ENCODE measurements around the gene CCDC183. TPM values are rescaled to one million over a fixed set of nuclear protein-coding genes. Genes with fewer than 3 reads are reported as not detected.
A peak's percentile ranks its signal among the peaks of the same experiment; 100 is the strongest.

CCDC183 gene
- total RNA-seq, 2 donors from 2014 or later = 3.3 to 14.5 TPM

GRCh38 chr9:136773386-136774044 lies 22.6 kb upstream of the CCDC183 start:
- ATAC-seq (peak; percentile 50), DNase-seq (no peak)
- no peak overlapping the region for H3K4me3 ChIP-seq
- intact Hi-C loops (cut with DNase I) = no loop called here
- TF ChIP-seq POLR2A (IDR thresholded peaks at IDR 0.05) = no peak
- TF ChIP-seq CTCF (IDR thresholded peaks at IDR 0.05) = no peak
- no peak overlapping the region for H3K27ac ChIP-seq
- no peaks in the 10 kb centered on the region for H3K27me3 ChIP-seq
- WGBS, 2 donors = 70 to 72% methylated on average over 3 to 4 of the region's 7 CpGs
- no peaks in the 10 kb centered on the region for H3K9me3 ChIP-seq
- no peaks in the 10 kb centered on the region for H3K4me1 ChIP-seq
- H3K36me3 ChIP-seq (replicated peaks in 1 of 2; ENCODE audit: insufficient read depth in 1 of 2, low read depth in 2 of 2) = no peaks in the 10 kb centered on the region

- no peak for ATAC-seq
- no peaks in the 10 kb centered on the region for H3K9me3 ChIP-seq
- H3K27me3 ChIP-seq = no peaks in the 10 kb centered on the region
- 100% methylated on average over 5 of the region's 12 CpGs; no CpG with 5 or more reads in 1 of the 2 donors for WGBS, 2 donors
- TF ChIP-seq CTCF (IDR thresholded peaks at IDR 0.05) = no peak
- TF ChIP-seq POLR2A (IDR thresholded peaks at IDR 0.05) = no peak
- no peaks in the 10 kb centered on the region for H3K36me3 ChIP-seq (replicated peaks in 1 of 2; ENCODE audit: insufficient read depth in 1 of 2, low read depth in 2 of 2)
- no peak for DNase-seq
- intact Hi-C loops (cut with DNase I) = no loop called here
- no peaks in the 10 kb centered on the region for H3K4me1 ChIP-seq
- no peak overlapping the region for H3K4me3 ChIP-seq
- no peak overlapping the region for H3K27ac ChIP-seq
Measured at GRCh38 chr9:136774416-136775045, 21.6 kb upstream of the CCDC183 start.

- Histone ChIP-seq H3K4me3 (no peak overlapping the region), H3K27ac (no peak overlapping the region), H3K9me3 (no peaks in the 10 kb centered on the region), H3K36me3 (replicated peaks in 1 of 2; ENCODE audit: insufficient read depth in 1 of 2, low read depth in 2 of 2) (no peaks in the 10 kb centered on the region), H3K4me1 (no peaks in the 10 kb centered on the region), H3K27me3 (no peaks in the 10 kb centered on the region)
- TF ChIP-seq POLR2A (IDR thresholded peaks at IDR 0.05) (no peak), CTCF (IDR thresholded peaks at IDR 0.05) (no peak)
- ATAC-seq (no peak), DNase-seq (no peak)
- WGBS, 2 donors = 89 to 91% methylated on average over 5 of the region's 6 CpGs
- intact Hi-C loops (cut with DNase I) = no loop called here
Measured at GRCh38 chr9:136775191-136775590, 20.9 kb upstream of the CCDC183 start.

GRCh38 chr9:136776947-136777346 lies 19.2 kb upstream of the CCDC183 start:
- Histone ChIP-seq H3K36me3 (replicated peaks in 1 of 2; ENCODE audit: insufficient read depth in 1 of 2, low read depth in 2 of 2) (no peaks in the 10 kb centered on the region), H3K4me1 (no peaks in the 10 kb centered on the region), H3K9me3 (no peaks in the 10 kb centered on the region), H3K27ac (no peak overlapping the region), H3K27me3 (no peaks in the 10 kb centered on the region), H3K4me3 (no peak overlapping the region)
- ATAC-seq = no peak
- no peak for DNase-seq
- 62 to 73% methylated on average over 6 to 7 of the region's 7 CpGs for WGBS, 2 donors
- TF ChIP-seq POLR2A (IDR thresholded peaks at IDR 0.05) = no peak
- TF ChIP-seq CTCF (IDR thresholded peaks at IDR 0.05) = no peak
- intact Hi-C loops (cut with DNase I) = no loop called here

GRCh38 chr9:136777359-136777758 lies 18.8 kb upstream of the CCDC183 start:
- no peak for DNase-seq
- no peak for TF ChIP-seq POLR2A (IDR thresholded peaks at IDR 0.05)
- TF ChIP-seq CTCF (IDR thresholded peaks at IDR 0.05) = no peak
- H3K27ac ChIP-seq = no peak overlapping the region
- no peaks in the 10 kb centered on the region for H3K9me3 ChIP-seq
- no peak for ATAC-seq
- no peaks in the 10 kb centered on the region for H3K36me3 ChIP-seq (replicated peaks in 1 of 2; ENCODE audit: insufficient read depth in 1 of 2, low read depth in 2 of 2)
- intact Hi-C loops (cut with DNase I) = no loop called here
- WGBS, 2 donors = 52 to 61% methylated on average over 12 to 14 of the region's 14 CpGs
- H3K4me3 ChIP-seq = no peak overlapping the region
- H3K27me3 ChIP-seq = no peaks in the 10 kb centered on the region
- H3K4me1 ChIP-seq = no peaks in the 10 kb centered on the region

All from body of pancreas (tissue), 4 donors.